ENCODE data around the gene PTPN7.
A peak's percentile ranks its signal among the peaks of the same experiment; 100 is the strongest.
"Not testable (repeated sequence)": the region's sequence is repeated elsewhere in the genome, so short reads cannot be mapped to it uniquely, and the experiment has no call there.

PTPN7 gene

DNA sequence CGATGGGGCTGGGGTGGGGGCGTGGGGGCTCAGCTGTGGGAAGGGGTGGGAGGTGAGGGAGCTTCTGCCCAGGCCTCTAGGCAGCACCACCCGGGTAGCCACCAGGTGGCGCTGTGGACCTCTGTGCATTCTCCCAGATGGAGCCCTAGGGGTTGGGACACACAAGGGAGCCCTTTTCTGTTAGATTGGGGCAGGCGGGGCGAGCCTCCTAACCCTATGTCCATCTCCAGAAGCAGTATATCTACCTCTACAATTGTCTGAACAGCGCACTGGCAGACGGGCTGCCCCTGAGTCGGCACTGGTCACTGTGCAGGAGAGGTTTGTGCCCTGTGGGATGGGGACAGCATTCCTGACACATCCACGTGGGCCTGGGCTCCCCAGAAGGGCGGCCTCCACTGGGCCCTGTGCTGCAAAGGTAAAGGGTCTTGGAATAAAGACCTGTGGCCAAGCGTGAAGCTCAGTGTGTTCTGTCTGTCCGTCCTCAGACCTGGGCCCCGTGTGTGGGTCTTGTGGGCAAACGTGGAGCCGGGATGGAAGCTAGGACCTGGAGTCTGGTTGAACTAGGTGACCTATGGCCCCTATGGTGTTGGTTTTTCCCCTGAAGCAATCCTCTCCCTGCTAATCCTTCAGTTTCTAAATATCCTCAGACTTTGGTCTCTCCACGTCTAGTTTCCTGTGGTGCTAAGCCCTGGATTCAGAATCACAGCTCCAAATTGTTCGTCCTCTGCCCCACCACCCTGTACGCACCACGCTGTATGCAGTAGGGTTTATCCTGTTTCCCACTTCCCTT is 28.8 kb upstream of the PTPN7 start:
- peak; percentile 85 to 87 for DNase-seq

DNA sequence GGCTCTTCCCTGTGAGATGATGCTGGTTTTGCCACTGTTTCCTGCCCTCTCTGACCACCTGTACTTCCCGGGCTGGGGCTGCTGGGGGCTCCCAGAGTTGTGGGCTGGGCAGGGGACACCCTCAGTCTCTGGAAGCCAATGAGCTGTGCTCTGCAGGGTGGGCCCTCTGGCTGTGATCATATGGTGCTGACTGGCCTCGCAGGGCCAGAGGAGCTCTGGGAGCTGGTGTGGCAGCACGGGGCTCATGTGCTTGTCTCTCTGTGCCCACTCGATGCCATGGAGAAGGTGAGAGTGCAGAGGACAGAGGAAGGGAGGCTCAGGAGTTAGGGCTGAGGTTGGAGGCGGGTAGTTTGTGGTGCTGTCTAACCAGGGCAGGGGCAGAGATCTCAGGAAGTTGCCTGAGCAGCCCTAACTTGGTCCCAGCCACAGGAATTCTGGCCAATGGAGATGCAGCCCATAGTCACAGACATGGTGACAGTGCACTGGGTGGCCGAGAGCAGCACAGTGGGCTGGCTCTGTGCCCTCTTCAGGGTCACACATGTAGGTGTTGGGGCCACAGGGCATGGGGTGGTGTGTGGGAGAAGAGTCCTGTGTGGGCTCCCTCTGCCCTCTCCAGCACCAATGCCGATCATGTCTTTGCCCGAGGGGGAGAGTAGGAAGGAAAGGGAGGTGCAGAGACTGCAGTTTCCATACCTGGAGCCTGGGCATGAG is 27.4 kb upstream of the PTPN7 start:
- no peak for DNase-seq

DNA sequence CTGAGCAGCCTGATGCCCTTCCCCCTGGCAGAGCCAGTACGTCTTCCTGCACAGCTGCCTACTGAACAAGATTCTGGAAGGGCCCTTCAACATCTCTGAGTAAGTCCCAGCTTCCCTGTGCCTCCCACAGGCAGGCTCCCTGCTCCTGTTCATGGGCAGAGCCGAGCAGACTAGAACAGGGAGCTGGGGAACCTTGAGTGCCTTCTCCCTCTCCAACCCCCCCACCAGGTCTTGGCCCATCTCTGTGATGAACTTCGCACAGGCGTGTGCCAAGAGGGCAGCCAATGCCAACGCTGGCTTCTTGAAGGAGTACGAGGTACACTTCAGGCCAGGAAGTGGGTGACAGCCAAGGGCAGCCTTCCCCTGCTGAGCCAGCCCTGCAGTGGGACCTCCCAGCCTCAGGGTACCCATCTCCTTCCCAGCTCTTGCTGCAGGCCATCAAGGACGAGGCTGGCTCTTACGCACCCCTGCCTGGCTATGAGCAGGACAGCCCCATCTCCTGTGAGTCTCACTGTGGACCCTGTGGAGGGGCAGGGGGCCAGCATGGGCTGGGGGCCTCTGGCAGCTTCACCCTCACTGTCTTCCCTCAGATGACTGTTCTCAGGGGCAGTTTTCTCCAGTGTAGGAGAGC is 26.8 kb upstream of the PTPN7 start:
- DNase-seq, result no peak

DNA sequence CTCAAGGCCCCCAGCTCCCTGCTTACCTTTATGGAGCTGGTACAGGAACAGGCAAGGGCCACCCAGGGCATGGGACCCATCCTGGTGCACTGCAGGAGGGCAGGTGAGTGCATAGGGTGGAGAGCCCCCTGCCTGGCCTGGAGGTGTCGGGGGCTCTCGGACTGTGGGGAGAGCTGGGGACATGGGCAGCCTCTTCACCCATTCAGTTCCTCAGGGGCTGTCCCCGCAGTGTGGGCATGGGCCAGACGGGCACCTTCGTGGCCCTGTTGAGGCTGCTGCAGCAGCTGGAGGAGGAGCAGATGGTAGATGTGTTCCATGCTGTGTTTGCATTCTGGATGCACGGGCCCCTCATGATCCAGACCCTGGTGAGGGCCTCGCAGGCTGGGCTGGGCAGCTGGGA is 25.9 kb upstream of the PTPN7 start:
- DNase-seq, result no peak

DNA sequence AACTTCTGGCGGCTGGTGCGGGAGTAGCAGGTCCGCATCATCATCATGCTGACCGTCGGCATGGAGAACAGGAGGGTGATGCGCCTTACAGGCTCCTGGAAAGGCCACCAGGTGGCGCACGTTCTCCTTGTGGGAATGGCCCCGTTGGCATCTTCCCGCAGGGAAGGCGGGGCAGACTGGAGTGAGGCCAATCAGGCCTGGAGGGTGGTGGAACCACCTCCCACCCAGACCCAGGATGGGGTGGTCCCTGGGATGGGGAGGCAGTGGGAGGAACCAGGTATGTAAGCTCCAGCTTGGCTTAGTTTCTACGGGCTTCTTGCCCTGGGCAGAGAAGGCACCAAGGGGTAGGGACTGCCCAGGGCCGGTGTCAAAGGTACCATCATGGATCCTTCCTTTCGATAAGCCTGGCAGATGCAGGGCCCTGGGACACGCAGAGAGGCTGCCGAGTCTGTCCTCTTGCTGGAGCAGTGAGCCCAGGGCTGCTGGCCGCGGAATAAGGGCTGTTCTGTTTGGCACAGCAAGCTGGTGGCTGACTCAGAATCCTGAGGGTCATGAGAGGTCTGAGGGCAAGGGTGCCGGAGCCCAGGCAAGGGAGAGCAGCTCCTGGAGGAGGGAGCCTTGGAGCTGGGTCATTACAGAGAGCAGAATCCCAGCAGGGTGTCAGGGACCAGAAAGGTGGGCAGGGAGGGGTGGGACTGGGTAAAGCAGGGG is 24.5 kb upstream of the PTPN7 start:
- peak; percentile 85 to 89 for DNase-seq

DNA sequence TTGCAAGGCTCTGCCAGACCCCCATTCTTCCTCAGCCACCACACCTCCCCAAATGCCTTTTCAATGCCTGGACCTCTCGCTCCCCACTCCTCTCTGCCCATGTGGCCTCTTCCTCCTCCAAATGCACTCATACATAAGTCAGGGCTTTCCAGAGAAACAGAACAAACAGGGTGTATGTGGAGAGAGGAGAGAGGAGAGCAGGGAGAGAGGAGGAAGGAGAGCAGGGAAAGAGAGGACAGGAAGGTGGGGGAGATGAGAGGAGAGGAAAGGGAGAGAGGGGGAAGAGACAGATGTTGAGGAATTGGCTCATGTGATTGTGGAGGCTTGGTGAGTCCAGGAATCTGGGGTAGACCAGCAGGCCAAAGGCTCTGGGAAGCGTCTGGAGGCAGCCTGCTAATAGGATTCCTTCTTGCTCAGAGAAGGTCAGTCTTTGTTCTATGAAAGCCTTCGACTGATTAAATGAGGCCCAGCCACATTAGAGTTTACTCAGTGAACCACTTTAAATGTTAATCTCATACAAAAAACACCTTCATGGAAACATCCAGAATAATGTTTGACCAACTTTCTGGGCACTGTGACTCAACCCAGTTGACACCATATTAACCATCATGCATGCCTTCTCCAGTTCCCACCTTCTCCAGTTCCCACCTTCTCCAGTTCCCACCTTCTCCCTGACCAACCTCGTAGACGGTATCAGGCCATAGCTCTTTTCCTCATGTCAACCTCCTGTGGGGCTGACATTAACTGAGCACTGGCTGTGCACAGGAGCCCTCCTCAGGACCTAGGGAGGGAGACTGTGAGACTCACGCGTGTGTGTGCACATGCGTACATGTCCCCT is 21.9 kb upstream of the PTPN7 start:
- no peak for DNase-seq

DNA sequence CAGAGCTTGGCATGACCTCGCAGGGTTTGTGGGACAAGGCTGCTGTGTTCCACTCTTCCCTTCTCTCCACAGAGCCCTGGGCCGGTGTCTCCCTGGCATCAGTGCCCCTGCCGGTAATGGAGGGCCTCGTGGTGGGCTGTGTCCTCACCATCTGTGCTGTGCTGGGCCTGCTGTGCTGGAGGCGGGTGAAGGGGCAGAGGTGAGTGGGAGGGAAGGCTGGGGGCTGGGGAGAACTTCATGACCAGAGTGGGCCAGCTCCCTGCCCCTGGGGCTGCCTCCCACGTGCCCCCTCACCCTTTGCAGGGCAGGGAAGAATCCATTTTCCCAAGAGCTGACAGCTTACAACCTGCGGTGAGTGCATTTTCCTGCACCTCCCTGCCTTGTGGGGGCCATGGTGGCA is 21.2 kb upstream of the PTPN7 start:
- DNase-seq, result no peak

DNA sequence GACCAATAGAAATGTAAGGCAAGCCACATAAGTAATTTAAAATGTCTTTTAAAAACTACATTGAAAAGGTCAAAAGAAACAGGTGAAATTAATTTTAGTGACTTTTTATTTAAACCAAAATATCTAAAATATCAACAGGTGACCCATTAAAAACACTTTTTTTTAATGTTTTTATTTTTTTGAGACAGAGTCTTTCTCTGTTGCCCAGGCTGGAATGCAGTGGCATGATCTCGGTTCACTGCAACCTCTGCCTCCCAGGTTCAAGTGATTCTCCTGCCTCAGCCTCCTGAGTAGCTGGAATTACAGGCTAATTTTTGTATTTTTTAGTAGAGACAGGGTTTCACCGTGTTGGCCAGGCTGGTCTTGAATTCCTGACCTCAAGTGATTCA is 20.3 kb upstream of the PTPN7 start:
- DNase-seq, result not testable (repeated sequence)

DNA sequence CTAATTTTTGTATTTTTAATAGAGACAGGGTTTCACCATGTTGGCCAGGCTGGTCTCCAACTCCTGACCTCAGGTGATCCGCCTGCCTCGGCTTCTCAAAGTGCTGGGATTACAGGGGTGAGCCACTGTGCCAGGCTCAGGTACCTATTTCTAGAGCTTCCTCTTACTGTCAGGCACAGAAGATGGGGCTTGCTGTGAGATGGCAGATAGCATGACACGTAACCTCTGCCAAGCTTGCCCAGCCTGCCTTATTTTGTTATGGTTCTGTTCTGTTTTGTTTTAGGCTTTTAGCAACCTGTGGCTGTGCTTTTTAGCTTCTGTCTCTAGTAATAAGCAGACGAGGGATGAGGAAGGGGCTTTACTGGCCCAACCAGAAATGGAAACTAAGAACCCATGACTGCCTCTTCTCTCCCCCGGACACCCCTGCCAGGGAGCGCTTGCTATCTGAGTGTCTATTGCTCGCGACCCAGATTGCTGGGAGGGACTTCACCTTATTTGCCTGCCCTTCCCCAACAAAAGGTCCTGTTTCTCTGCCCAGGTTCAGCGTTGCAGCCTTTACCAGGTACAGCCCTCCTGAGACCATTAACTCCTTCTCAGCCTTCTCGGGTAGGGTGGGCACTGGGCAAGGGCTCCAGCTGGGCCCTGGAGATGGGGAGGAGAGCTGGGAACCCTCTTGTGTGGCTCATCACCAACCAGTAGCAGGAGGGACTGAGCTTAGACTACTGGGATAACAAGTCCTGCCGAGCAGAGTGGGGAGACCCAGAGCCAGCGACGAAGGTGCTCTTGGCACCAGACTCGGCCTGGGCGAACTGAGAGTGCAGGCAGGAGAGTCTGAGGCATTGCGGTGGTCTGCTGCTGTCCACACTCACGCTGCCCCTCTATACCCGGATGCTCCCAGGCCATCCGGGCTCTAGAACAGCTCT is 19.7 kb upstream of the PTPN7 start:
- DNase-seq, result no peak

DNA sequence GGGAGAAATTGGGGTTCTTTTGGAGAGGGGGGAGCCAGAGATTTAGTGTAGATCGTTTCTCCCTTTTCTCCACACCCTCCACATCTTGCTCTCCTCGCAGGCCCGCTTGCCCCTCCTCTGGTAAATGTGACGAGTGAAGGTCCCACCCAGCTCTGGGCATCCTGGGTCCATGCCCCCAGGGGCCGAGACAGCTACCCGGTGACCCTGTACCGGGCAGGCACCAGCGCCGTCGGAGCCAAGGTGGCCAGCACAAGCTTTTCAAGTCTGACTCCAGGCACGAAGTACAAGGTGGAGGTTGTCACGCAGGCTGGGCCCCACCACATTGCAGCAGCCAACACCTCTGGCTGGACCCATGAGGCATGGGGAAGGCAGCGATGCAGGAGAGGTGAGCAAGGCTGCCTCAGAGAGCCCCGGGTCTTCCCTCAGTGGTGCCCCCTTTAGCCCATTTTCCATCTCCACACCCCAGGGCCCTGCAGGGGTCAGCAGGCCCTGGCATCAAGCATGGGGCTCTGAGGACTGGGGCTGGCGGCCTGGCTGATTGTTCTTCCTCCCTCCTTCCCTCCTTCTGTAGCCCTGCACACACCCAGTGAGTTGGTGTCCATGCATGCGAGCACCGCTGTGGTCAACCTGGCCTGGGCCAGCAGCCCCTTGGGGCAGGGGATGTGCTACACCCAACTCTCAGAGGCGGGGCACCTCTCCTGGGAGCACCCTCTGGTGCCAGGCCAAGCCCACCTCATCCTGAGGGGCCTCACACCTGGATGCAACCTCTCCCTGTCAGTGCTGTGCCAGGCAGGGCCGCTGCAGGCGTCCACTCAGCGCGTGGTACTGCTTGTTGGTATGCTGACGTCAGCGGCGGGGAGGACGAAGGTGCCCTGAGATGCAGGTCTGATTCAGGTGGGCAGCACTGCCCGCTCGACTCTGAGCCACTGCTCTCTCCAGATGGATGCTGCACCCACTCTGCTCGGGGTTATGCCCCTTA is 16.8 kb upstream of the PTPN7 start:
- DNase-seq, result no peak

DNA sequence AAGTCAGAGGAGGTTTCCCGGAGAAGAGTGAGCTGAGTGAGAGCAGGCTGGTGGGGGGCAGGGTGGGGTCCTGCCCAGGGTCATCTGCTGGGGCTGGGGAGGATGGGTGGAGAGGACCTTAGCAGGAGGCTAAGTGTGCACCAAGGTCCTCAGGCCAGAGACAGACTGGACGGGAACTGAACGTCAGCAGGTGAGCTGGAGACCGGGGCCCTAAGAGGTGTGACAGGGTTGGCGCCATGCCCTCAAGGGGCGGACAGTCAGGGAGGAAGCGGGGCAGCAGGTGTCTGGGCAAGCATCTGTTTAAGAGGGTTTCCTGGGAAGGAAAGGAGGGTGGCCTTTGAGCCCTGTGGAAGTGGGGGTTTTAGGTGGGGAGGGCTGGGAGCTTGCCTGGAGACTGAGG is 13.6 kb upstream of the PTPN7 start:
- no peak for DNase-seq

DNA sequence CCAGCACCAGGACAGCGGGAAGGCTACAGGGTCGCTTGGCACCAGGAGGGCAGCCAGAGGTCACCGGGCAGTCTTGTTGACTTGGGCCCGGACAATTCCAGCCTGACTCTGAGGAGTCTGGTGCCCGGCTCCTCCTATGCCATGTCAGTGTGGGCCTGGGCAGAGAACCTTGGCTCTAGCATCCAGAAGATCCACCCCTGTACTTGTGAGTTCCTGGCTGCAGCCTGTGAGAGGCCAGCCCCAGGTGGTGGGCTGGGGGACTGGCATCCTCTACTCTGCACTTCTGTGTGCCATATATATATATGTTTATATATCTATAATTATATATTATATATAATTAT is 11.6 kb upstream of the PTPN7 start:
- no peak for DNase-seq

DNA sequence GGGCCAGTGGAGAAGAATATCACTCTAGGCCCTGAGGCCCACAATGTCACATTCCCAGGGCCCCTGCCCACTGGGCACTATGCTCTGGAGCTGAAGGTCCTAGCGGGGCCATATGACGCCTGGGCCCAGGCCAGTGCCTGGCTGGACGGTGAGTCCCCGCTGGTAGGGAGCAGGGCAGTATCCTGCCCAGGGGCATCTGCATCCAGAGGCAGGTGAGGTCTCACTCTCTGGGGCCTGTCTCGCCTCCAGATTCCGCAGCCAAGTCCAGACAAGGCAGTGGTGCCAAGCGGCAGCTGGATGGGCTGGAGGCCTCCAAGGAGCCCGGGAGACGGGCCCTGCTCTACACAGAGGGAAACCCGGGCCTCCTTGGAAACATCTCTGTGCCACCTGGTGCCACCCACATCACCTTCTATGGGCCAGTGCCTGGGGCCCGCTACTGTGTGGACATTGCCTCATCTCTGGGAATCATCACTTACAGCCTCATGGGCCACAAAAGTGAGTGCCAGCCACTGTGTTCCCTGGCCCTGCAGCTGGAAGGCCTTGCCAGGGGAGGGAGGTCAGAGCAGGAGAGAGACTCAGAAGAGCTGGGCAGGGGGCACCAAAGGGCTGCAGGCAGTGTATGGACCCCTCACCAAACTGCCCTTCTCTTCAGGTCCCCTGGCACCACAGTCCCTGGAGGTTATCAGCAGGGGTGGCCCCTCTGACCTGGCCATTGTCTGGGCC is 11.1 kb upstream of the PTPN7 start:
- no peak for DNase-seq

DNA sequence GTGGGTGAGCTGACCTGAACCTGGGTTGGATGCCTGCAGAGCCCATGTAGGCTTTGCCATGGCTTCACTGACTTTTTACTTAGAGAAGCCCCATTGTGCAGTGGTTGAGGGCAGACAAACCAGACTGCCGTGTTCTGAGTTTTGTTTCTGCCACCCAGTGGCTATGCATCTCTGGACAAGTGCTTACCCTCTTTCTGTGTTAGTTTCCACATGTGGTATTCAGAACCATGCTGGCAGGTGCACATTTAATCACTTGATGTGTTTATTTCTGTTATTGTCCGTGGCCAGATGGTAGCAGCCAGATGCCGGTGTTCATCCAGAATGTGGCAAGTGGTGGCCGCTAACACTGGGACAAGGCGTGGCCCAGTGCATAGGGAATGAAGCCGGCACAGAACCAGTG is 10.3 kb upstream of the PTPN7 start:
- DNase-seq, result no peak

DNA sequence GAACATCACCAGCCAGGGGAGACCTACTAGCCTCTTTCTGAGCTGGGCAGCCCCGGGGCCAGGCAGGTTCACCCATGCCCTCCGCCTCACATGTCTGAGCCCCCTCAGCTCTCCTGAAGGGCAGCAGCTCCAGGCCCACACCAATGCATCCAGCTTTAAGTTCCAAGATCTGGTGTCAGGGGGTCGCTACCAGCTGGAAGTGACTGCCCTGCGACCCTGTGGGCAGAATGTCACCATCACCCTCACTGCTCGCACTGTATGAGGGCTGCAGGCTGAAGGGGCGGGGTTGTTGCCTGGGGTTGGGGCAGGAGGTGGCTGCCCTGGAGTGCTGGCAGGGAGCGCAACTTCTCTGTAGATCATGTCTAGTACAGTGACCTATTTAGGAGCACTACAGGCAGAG is 8.5 kb upstream of the PTPN7 start:
- DNase-seq, result no peak

DNA sequence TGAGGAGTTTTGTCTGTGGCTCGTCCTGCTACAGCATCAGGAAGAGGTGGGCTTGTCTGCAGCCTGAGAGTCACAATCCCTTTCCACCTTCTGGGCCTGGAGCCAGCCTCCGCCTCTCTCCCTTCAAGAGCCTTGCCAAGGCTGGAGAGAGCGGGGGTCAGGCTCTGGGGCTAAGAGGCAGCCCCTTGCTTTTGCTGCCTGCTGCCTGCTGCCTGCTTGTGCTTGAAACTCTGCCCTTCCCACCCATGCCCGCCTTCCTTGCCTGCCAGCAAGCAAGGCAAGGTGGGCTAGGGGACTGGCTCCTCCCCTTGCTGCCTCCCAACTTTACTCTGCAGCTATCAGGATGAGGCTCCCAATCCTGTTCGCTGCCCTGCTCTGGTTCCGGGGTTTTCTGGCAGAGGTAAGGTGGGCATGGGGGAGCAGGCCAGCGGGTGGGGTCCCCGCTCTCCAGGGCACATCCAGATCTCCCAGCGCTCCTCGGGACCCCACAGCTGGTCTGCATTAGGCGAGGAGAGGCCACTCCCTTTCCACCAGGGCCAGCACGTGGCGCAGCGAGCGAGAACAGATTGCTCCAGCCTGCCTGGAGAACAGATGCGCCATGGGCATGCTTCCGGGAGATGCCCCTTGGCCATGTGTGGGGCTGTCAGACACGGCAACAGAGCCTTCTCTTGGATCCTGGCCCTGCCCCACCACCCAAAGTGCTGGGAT is 7.5 kb upstream of the PTPN7 start:
- DNase-seq, result no peak

DNA sequence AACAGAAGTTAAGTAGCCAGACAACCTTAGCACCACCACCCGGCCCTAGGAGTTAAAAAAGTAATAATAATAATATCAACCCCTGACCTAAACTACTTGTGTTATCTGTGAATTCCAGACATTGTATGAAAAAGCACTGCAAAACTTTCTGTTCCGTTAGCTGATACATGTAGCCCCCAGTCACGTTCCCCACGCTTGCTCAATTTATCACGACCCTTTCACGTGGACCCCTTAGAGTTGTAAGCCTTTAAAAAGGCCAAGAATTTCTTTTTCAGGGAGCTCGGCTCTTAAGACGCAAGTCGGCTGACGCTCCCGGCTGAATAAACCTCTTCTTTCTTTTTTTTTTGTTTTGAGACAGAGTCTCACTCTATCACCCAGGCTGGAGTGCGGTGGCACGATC is 6.7 kb upstream of the PTPN7 start:
- DNase-seq, result not testable (repeated sequence)

DNA sequence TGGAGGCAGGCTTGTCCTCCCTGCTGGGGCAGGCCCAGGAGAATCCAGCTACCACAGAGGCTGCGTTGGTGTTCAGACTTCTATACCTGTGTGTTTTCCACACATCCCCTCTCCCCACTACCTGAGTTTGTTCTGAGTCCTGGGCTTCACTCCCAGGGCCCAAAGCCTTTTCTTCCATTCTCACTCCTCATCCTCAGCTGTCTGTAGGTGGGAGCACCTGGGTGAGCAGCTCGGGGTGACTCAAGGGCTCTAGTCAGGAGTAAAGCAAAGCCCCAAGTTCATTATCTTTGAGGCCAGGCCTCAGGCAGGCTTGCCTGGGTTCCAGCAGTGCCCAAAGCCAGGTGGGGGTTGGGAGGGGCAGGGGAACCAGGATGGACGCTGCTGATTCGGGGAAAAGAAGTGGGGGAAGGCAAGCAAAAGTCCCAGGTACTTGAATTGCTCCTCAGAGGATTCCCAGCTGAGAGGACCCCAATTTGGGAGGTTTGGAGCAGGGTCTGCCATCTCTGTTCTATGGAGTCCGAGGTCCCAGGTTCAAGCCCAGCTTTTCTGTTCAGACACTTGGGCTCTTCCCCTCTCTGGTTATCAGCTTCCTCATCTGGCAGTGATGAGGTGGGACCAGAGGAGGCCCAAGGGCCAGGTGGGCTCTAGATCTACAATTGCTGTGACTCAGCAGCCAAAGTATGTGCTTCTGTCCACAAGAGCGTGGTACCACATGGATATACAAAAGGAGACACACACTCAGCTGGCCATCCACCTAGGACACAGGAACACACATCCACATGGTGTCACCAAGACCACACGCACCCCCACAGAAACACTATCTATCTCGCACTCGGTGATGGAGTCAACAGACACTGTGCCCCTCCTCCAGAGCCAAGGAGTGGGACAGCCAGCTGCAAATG is 5.8 kb upstream of the PTPN7 start:
- DNase-seq, result no peak
